ENCODE results near the gene TRIM17.
A peak's percentile ranks its signal among the peaks of the same experiment; 100 is the strongest.

TRIM17 gene

GRCh38 chr1:228400692-228401454 lies 15.8 kb downstream of the TRIM17 start:
- DNase-seq: no peak

DNA sequence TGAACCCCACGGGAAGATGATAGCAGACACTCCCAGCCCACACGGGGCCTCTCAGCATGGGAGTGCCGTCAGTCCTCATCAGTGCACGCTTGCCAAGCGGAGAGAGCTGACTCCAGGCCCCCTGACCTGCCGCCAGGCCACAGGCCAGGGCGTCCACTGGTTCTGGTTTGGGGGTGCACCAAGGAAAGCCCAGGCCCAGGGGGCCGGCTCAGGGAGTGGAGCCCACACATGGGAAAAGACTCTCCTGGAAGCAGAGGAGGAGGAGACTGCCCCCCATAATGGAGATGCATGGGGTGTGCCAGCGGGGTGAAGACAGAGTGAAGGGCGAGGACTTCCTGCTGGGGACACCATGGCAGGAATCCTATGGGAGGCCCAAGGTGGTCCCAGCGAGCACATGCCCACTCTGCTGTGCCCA lies 16.4 kb downstream of the TRIM17 start:
- DNase-seq: no peak

DNA sequence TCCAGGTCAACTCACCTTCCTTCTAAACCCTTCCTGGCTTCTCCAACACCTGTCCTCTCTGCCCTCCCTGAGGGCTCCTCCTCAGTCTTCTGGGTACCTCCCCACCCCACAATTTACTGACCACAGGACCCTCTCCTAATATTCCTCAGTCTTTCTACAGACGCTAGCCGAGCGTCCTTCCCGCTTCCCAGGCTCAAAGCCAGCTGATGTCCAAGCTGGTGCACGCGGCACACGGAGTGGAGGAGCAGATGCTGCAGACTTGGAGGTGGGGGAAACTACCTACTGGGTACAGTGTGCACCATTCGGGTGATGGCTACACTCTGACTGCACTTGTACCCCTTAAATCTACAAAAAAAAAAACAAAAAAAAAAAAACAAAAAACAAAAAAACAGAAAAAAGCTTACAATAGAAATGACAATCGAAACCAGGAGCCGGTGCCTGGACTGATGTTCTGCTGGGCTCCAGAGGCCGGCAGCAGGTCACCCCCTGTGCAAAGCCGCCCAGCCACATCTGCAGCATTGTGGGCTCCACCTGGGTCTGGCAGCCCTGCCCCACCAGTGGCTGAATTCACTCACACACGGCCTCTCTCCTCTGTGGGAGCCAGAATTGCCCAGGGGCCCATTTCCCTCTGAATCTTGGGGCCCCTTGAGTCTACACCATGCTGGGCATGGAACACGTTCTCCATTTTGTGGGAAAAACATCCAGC lies 17.0 kb downstream of the TRIM17 start:
- no peak for DNase-seq

GRCh38 chr1:228398741-228399461 lies 17.8 kb downstream of the TRIM17 start:
- no peak for DNase-seq

DNA sequence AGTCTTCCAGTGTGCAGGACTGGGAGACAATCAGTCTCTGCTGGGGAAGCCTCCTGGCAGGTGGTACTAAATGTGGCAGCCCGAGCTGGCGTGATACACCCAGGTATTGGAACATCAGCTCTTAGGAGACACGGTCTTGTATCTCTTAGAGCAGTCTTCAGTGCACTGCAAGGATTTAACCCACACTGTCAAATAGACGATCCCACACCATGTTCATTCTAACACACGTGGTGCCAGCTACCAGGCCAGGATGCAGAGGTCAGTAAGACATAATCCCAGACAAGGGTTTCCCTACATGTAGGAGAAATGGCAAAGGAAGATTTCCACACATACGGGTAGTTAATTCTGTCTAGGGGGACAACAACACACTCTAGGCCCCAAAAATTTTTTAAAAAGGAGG lies 18.7 kb downstream of the TRIM17 start:
- no peak for DNase-seq

DNA sequence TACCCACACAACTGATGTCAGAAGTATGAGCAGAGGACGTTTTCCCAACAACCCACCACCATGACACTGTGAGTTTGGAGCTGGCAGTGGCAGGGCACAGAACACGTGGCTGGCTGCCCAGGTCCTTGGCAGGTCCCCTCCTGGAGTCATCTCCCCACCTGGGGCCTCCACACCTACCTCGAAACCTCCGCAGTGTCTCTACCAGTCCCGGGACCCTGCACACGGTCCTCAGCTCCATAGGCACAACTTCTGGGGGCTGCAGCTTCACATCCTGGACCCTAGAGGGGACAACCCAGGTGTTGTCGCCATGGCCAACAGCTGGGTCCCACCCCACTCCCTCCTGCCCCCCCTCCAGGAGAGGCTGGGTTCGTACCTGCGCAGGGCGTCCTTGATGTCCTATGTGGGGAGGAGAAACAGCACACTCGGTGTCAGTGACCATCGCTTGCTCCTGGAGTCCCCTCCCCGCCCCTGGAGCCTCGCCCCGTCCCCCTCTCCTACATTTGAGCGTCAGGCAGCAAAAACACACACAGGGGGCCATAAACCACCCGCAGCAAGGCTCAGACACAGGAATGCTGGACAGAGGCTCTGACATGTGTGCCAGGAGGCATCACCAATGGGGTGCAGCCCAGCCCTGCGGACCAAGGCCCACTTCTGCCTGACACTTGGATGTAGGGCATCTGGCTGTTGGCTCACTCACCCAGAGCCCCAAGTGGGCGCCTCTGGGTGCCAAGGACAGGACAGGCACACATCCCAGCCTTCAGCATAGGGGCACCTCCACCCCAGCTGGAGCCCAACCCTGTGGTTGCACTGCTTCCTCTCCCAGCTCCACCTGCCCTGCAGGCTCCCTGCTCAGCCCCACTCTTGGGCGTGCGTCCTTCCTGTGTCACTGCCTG lies 19.6 kb downstream of the TRIM17 start:
- no peak for DNase-seq

DNA sequence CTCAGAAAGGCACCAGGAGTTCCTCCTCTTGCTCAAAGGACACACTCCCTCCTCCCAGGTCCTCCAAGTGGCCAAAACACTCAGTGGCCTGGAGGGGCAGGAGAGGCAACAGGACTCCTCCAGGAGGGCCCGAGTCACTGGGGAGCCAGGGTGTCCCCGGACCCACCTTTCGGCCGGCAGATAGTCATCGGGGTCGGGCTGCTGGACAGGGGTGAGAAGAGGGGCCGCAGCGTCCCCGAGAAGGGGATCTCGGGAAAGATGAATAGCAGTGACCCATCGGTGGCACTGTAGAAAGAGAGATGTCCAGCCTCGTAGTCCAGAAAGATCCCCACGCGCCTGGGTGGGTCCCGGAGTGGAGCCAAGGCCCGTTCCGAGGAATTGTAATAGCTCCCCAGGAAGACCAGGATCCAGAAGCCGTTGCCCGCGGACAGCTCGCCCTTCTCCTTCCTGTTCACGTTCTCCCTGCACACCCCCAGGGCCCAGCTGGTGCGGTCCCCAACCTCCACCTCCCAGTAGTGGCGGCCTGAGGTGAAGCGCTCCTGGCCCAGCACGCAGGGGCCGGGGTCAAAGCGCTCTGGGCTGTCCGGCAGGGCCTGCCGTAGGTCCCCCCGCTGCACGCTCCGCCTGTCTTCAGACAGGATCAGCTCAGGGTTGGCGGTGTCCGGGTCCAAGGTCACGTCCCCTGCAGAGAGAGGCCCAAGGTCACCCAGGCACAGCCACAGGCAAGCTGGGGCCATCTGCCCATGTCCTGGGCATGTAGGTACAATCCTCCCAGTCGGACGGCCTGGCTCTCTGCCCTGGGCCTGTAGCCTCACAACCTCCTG lies 21.9 kb downstream of the TRIM17 start:
- DNase-seq: no peak

- no peak for DNase-seq
Measured at GRCh38 chr1:228393811-228394570, 22.7 kb downstream of the TRIM17 start.

- peak; percentile 15 for DNase-seq
Measured at GRCh38 chr1:228393268-228393701, 23.4 kb downstream of the TRIM17 start.

DNA sequence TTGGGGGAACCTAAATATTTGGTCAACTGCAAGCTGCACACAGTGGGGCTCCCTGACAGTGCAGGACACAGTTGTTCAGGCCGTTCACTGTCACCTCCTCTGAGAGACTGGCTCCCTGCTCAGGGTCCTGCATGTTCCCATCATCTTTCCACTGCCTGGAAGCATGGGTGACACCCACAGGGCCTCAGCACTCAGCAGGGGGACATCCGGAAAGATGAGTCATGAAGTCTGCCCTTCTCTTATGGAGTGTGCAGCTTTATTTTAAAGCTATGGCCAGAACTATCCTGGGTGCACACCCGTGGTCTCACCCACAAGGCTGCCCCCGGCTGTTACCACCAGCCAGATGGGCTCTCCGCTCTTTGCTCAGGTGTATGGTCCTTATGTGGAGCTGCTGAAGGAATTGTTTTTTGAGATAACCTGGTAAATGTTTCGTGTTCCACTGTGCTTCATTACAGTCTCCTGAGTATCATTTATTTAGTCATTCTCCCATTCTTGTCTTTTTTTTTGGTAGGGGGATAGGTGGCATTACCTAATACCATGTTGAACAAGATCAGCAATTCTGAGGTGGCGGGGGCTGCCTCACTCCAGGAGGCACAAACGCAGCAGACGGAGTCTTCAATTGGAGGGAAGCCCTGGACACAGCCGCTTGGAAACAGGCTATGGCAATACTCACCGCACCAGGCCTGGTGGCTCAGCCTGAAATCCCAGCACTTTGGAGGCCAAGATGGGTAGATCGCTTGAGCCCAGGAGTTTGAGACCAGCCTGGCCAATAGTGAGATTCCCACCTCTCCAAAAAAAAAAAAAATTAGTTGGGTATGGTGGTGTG lies 24.3 kb downstream of the TRIM17 start:
- no peak for DNase-seq

DNA sequence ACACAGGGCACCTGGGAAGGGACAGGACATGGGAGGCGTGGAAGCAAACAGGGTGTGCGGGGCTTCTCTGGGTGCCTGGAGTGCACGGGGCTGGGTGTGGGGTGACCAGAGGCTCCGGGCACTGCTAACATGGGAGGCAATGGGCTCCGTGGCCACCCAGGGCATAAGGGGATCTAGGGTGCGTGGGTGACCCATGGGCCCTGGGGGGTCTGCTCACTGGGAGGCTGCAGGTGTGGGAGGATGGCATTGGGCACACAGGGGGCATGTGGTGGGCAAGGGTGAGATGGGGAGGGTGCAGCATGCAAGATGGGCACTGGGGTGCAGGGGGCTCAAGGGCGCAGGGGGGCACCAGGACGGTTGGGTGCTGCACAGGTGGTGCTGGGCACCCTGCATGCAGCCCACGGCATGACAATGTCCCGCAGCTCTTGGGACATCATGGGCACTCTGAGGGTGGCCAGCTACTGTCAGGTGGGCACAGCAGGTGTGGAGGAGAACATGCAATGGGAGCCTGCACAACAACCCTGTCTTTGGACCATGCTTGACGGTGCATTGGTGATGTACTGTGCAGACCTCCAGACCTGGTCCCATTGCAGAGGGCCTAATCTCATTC lies 25.1 kb downstream of the TRIM17 start:
- peak; percentile 14 for DNase-seq

GRCh38 chr1:228390649-228391048 lies 26.0 kb downstream of the TRIM17 start:
- no peak for DNase-seq

DNA sequence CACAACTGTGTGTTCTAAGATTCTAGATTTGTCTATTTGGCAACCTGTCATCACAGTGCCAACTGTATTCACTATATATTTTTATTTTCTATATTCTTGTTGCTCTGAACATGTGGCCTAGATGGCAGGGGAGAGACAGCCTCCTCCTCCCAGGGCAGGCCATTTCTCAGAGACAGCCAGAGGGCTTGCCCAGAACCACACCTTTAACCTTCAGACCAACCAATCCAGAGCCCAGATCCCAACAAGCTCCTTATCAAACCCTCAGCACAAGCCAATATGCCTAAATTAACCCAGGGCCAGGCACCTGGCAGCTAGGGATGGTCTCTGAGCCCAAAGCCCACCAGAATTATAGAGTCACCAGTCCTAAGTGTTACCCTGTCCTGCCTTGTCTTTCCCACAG lies 29.3 kb downstream of the TRIM17 start:
- no peak for DNase-seq

GRCh38 chr1:228385232-228385631 lies 31.4 kb downstream of the TRIM17 start:
- DNase-seq: no peak

- no peak for DNase-seq
Measured at GRCh38 chr1:228383773-228384172, 32.9 kb downstream of the TRIM17 start.

DNA sequence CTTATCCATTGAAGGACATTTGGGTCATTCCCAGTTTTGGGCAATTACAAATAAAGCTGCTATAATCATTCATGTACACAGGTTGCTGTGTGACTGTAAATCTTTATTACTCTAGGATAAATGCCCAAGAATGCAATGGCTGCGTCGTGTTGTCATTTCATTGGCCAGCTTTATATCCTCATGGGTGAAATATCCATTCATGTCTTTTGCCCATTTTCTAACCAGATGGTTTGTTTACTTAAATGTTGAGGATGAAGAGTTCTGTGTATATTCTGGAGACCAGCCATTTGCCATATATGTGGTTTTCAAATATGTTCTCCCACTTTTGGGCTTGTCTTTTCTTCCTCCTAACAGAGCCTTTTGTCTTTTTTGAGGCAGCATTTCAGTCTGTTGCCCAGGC lies 35.3 kb downstream of the TRIM17 start:
- DNase-seq: no peak

DNA sequence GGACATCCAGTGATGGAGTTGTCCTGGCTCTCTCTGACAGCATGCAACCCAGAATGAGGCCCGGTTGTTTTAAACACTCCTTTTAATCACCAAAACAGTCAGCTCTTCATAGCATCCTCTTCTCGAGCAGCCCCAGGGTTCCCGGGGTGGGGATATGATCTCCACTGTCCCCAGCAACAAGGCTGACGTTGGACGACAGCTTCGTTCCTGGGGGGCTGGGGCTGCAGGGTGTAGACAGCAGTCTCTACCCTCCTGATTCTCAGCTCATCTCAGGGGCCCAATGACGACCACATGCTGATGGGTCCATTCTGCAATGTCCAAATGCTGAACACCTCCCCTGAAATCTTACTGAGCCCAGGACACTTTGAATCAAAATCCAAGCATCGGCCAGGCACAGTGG lies 37.0 kb downstream of the TRIM17 start:
- no peak for DNase-seq

GRCh38 chr1:228378873-228379460 lies 37.7 kb downstream of the TRIM17 start:
- DNase-seq: no peak

Measured in activated CD8-positive, alpha-beta memory T cell treated with anti-CD3 and anti-CD28 coated beads, Interleukin-2, amount 50 U/mL, for 4 hours (primary cell).